ENCODE measurements around the gene ZSCAN10. TPM values are rescaled to one million over a fixed set of nuclear protein-coding genes. Genes with fewer than 3 reads are reported as not detected.
A peak's percentile ranks its signal among the peaks of the same experiment; 100 is the strongest.

Gene ZSCAN10
- total and polyA plus RNA-seq, 9 of the 15 experiments (the other 6 are each of a cell fraction or from before 2014, with no cell fraction given): 0.22 TPM; not detected in 8

DNA sequence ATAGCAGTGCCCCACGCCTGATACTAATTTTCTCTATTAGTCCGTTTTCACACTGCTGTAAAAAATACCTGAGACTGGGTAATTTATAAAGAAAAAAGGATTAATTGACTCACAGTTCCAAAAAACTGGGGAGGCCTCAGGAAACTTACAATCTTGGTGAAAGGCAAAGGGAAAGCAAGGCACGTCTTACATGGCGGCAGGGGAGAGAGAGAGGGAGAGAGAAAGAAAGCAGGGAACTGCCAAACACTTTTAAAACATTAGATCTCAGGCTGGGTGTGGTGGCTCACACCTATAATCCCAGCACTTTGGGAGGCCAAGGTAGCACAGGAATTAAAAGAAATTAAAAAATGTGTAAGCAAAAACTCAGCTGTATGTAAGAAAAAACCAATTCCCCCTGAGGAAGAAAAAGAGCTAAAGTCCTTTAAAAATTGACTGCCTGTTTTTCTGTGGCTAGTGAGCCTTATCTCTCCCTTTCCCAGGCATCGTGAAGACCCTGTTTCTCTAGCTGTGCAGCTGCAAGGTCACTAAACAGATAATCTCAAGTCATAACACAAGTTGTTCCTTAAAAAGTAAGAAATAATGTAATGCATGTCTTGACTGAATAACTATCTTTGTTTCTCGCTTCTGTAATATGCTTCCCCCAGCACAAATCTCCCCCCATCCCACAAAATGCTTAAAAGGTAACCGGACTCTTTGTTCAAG is 14.0 kb downstream of the ZSCAN10 start (continued):
- TF ChIP-seq ZNF395 (CRISPR knock-in tag; IDR thresholded peaks at IDR 0.05) (0 out of 2 replicates have a peak, but pooled peaks have one; percentile 36), CXXC5 (CRISPR knock-in tag; IDR thresholded peaks at IDR 0.05) (0 out of 2 replicates have a peak, but pooled peaks have one; percentile 32), ARID1B (IDR thresholded peaks at IDR 0.05) (peak; percentile 63), ZNF431 (CRISPR knock-in tag; IDR thresholded peaks at IDR 0.05) (peak; percentile 99), ZFP36 (IDR thresholded peaks at IDR 0.05; ENCODE audit: low read depth, low read length, partially characterized antibody) (peak; percentile 77), ZNF764 (CRISPR knock-in tag; IDR thresholded peaks at IDR 0.05; ENCODE audit: low read depth) (no peak), TBP (optimal IDR thresholded peaks at IDR 0.05; ENCODE audit: low read depth, low read length) (no peak), GATA2 (CRISPR knock-in tag; IDR thresholded peaks at IDR 0.05) (peak; percentile 47; the same call in 1 of the 2 replicates), TRIM24 (IDR thresholded peaks at IDR 0.05) (peak in 1 of 2 experiments; percentile 37; a peak in 1 of 4 replicates), HDAC8 (tag; IDR thresholded peaks at IDR 0.05) (no peak), TCF3 (CRISPR knock-in tag; IDR thresholded peaks at IDR 0.05) (peak; percentile 76), LEF1 (IDR thresholded peaks at IDR 0.05) (0 out of 2 replicates have a peak, but pooled peaks have one; percentile 34), ZNF274 (IDR thresholded peaks at IDR 0.05; ENCODE audit: borderline replicate concordance, low read depth, low read length) (no peak), CBFA2T3 (IDR thresholded peaks at IDR 0.05) (peak; percentile 55), EP400 (IDR thresholded peaks at IDR 0.05) (no peak)
